Measurements from ENCODE around the gene SSR3. TPM values are rescaled to one million over a fixed set of nuclear protein-coding genes. Genes with fewer than 3 reads are reported as not detected.

SSR3 gene
- total and polyA plus RNA-seq, 2 donors from 2014 or later, result 132 to 150 TPM

DNA sequence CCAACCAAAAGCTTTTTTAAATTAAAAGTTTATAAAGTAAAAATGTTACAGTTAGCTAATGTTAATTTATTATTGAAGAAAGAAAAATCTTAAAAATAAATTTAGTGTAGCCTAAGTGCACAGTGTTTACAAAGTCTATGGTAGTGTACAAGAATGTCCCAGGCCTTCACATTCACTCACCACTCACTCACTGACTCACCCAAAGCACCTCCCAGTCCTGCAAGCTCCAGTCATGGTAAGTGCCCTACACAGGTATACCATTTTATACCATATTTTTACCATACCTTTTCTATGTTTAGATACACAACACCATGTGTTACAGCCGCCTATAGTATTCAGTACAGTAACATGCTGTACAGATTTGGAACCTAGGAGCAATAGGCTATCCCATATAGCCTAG, 29.1 kb downstream of the SSR3 start:
- Histone ChIP-seq H3K4me3 (ENCODE audit: low read length in 3 of 3) (no peak overlapping the region), H3K9ac (ENCODE audit: low read length in 3 of 3) (no peak overlapping the region), H3K27ac (ENCODE audit: low read depth in 2 of 2, low read length in 2 of 2) (no peak overlapping the region), H3K27me3 (ENCODE audit: control insufficient read depth, insufficient read depth, low read length) (no peaks in the 10 kb centered on the region), H3K36me3 (ENCODE audit: control insufficient read depth in 2 of 3, insufficient read depth in 3 of 3, low read length in 3 of 3) (no peaks in the 10 kb centered on the region), H3K4me1 (ENCODE audit: control insufficient read depth in 2 of 3, insufficient read depth in 2 of 3, low read depth in 1 of 3, low read length in 3 of 3) (peaks cover 0 to 7% (median 2%) of the 10 kb centered on the region in 3 donors), H3K9me3 (ENCODE audit: control insufficient read depth in 2 of 3, insufficient read depth in 1 of 3, low read length in 3 of 3) (no peaks in the 10 kb centered on the region)
- intact Hi-C loops (cut with DNase I), result no loop called here
- TF ChIP-seq, protein P1, sequence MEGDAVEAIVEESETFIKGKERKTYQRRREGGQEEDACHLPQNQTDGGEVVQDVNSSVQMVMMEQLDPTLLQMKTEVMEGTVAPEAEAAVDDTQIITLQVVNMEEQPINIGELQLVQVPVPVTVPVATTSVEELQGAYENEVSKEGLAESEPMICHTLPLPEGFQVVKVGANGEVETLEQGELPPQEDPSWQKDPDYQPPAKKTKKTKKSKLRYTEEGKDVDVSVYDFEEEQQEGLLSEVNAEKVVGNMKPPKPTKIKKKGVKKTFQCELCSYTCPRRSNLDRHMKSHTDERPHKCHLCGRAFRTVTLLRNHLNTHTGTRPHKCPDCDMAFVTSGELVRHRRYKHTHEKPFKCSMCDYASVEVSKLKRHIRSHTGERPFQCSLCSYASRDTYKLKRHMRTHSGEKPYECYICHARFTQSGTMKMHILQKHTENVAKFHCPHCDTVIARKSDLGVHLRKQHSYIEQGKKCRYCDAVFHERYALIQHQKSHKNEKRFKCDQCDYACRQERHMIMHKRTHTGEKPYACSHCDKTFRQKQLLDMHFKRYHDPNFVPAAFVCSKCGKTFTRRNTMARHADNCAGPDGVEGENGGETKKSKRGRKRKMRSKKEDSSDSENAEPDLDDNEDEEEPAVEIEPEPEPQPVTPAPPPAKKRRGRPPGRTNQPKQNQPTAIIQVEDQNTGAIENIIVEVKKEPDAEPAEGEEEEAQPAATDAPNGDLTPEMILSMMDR (IDR thresholded peaks at IDR 0.05; ENCODE audit: borderline replicate concordance, extremely low read depth, insufficient read depth), result no peak
- DNase-seq (no peak), FAIRE-seq (no peak)

DNA sequence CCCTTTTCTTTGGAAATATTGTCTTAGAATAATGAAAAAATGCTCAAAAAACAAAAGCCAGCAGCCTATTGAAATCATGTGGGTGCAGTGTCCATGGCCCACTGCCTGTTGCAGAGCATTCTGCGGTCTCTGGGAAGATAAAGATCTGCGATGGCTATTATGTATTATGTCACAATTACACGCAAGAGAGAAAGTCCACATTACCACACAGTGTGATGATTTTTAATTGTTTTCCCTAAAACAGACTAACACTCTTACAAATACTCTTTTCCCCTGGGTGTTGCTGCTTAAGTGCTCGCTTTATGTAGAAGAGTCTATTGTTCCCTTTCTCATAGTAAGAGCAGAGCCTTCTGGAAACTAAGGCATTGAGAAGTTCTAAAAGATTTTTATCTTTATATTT, 32.2 kb downstream of the SSR3 start:
- FAIRE-seq, result no peak
- intact Hi-C loops (cut with DNase I), result no loop called here
- H3K27ac ChIP-seq (ENCODE audit: low read depth in 2 of 2, low read length in 2 of 2), result no peak overlapping the region
- H3K4me3 ChIP-seq (ENCODE audit: low read length in 3 of 3), result no peak overlapping the region
- no peaks in the 10 kb centered on the region for H3K36me3 ChIP-seq (ENCODE audit: control insufficient read depth in 2 of 3, insufficient read depth in 3 of 3, low read length in 3 of 3)
- H3K9ac ChIP-seq (ENCODE audit: low read length in 3 of 3), result no peak overlapping the region
- H3K9me3 ChIP-seq (ENCODE audit: control insufficient read depth in 2 of 3, insufficient read depth in 1 of 3, low read length in 3 of 3), result no peaks in the 10 kb centered on the region
- TF ChIP-seq, protein P1 (IDR thresholded peaks at IDR 0.05; ENCODE audit: borderline replicate concordance, extremely low read depth, insufficient read depth), result no peak
- no peaks in the 10 kb centered on the region for H3K27me3 ChIP-seq (ENCODE audit: control insufficient read depth, insufficient read depth, low read length)
- H3K4me1 ChIP-seq (ENCODE audit: control insufficient read depth in 2 of 3, insufficient read depth in 2 of 3, low read depth in 1 of 3, low read length in 3 of 3), result no peaks in the 10 kb centered on the region
- no peak for DNase-seq

DNA sequence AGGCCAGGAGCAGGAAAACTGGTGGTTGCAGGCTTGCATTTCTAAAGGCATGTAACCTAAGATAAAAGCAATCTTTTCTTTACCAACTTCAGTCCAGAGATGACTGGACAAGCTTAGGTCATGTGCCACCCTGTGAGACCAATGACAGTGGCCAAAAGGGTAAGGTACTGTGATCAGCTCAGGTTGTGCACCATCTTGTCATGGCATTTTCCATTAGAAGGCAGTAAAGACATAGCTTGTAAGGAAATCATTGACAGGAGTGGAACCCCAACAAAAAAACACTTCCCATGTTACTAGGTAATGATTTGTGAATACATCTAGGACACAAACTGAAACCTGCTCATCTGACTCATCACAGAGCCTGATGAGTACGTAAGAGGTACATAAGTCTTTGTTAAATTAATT, 35.2 kb downstream of the SSR3 start:
- TF ChIP-seq, protein P1 (IDR thresholded peaks at IDR 0.05; ENCODE audit: borderline replicate concordance, extremely low read depth, insufficient read depth), result no peak
- H3K36me3 ChIP-seq (ENCODE audit: control insufficient read depth in 2 of 3, insufficient read depth in 3 of 3, low read length in 3 of 3), result no peaks in the 10 kb centered on the region
- no peak for DNase-seq
- no peaks in the 10 kb centered on the region for H3K4me1 ChIP-seq (ENCODE audit: control insufficient read depth in 2 of 3, insufficient read depth in 2 of 3, low read depth in 1 of 3, low read length in 3 of 3)
- H3K27ac ChIP-seq (ENCODE audit: low read depth in 2 of 2, low read length in 2 of 2), result no peak overlapping the region
- no peaks in the 10 kb centered on the region for H3K27me3 ChIP-seq (ENCODE audit: control insufficient read depth, insufficient read depth, low read length)
- intact Hi-C loops (cut with DNase I), result no loop called here
- no peaks in the 10 kb centered on the region for H3K9me3 ChIP-seq (ENCODE audit: control insufficient read depth in 2 of 3, insufficient read depth in 1 of 3, low read length in 3 of 3)
- no peak overlapping the region for H3K9ac ChIP-seq (ENCODE audit: low read length in 3 of 3)
- FAIRE-seq, result no peak
- H3K4me3 ChIP-seq (ENCODE audit: low read length in 3 of 3), result no peak overlapping the region

DNA sequence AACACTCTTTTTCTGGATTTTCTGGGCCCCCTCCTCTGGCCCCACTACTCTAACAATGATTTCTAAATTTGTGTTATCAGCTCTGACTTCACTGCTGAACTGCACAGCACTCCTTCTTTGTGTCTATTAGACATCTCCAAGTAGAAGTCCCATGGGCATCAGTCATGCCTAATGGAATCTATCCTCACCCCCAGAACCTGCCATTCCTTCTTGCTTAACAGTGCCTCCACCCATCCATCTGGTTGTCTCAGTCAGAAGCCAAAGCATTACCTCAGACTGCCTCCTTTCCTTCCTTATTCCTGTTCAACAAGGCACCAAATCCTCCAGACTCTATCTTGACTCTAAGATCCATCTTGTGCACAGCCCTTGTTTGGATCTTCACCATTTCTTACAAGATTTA, 36.2 kb downstream of the SSR3 start:
- Histone ChIP-seq H3K9me3 (ENCODE audit: control insufficient read depth in 2 of 3, insufficient read depth in 1 of 3, low read length in 3 of 3) (no peaks in the 10 kb centered on the region), H3K4me1 (ENCODE audit: control insufficient read depth in 2 of 3, insufficient read depth in 2 of 3, low read depth in 1 of 3, low read length in 3 of 3) (no peaks in the 10 kb centered on the region), H3K27ac (ENCODE audit: low read depth in 2 of 2, low read length in 2 of 2) (no peak overlapping the region), H3K27me3 (ENCODE audit: control insufficient read depth, insufficient read depth, low read length) (no peaks in the 10 kb centered on the region), H3K9ac (ENCODE audit: low read length in 3 of 3) (no peak overlapping the region), H3K36me3 (ENCODE audit: control insufficient read depth in 2 of 3, insufficient read depth in 3 of 3, low read length in 3 of 3) (no peaks in the 10 kb centered on the region), H3K4me3 (ENCODE audit: low read length in 3 of 3) (no peak overlapping the region)
- FAIRE-seq, result no peak
- intact Hi-C loops (cut with DNase I), result no loop called here
- DNase-seq, result no peak
- TF ChIP-seq, protein P1 (IDR thresholded peaks at IDR 0.05; ENCODE audit: borderline replicate concordance, extremely low read depth, insufficient read depth), result no peak
